GM18526 (cell line): ENCODE measurements around the gene TBC1D10A.

Source experiments
- POLR2A ChIP-seq: IDR thresholded peaks from 3 replicates; pipeline ENCODE4 v1.6.1; 2011; ENCODE audit not compliant: insufficient read length; ENCODE audit errors: extremely low read depth

TBC1D10A gene

GRCh38 chr22:30314915-30315314 is 11.8 kb downstream of the TBC1D10A start:
- no peak for TF ChIP-seq POLR2A

GRCh38 chr22:30313527-30314363 is 13.0 kb downstream of the TBC1D10A start:
- no peak for TF ChIP-seq POLR2A

GRCh38 chr22:30312053-30312452 is 14.7 kb downstream of the TBC1D10A start:
- TF ChIP-seq POLR2A = no peak

GRCh38 chr22:30310881-30311771 is 15.6 kb downstream of the TBC1D10A start:
- TF ChIP-seq POLR2A = no peak

- TF ChIP-seq POLR2A = no peak
Observed at GRCh38 chr22:30309951-30310741, 16.6 kb downstream of the TBC1D10A start.

- no peak for TF ChIP-seq POLR2A
Observed at GRCh38 chr22:30308518-30309230, 18.1 kb downstream of the TBC1D10A start.

GRCh38 chr22:30308093-30308492 is 18.6 kb downstream of the TBC1D10A start:
- TF ChIP-seq POLR2A = no peak

- no peak for TF ChIP-seq POLR2A
Observed at GRCh38 chr22:30307041-30307574, 19.6 kb downstream of the TBC1D10A start.

- no peak for TF ChIP-seq POLR2A
Observed at GRCh38 chr22:30306627-30307011, 20.1 kb downstream of the TBC1D10A start.

- TF ChIP-seq POLR2A = no peak
Observed at GRCh38 chr22:30305906-30306626, 20.7 kb downstream of the TBC1D10A start.

GRCh38 chr22:30305519-30305905 is 21.2 kb downstream of the TBC1D10A start:
- peak; percentile 71 for TF ChIP-seq POLR2A

GRCh38 chr22:30304495-30305244 is 22.1 kb downstream of the TBC1D10A start:
- TF ChIP-seq POLR2A = no peak

- no peak for TF ChIP-seq POLR2A
Observed at GRCh38 chr22:30302810-30303138, 24.0 kb downstream of the TBC1D10A start.
